Spleen (tissue), 11 donors: Measurements from ENCODE around the gene MALAT1. TPM values are rescaled to one million over a fixed set of nuclear protein-coding genes. Genes with fewer than 3 reads are reported as not detected.
"Not testable (repeated sequence)": the region's sequence is repeated elsewhere in the genome, so short reads cannot be mapped to it uniquely, and the experiment has no call there.

Experiments
- DNase-seq: peaks from one replicate; pipeline ENCODE4 v3.0.0-alpha.2; 2020
- H3K27ac ChIP-seq, 8 donors: fragments of 200-600 bp; sonication (generic) in 7 of 8; 1 replicate in 4 of 8; 2 replicates in 4 of 8; pipeline versions ENCODE4 v1.5.0 to v1.8.0; 2016 to 2021; ENCODE audit warnings: inconsistent platforms in 4 of 8, mild to moderate bottlenecking in 4 of 8, moderate library complexity in 1 of 8
- H3K27me3 ChIP-seq, 7 donors: fragments of 200-600 bp; sonication (generic) in 6 of 7; replicated peaks in 1 of 7; 1 replicate in 4 of 7; 2 replicates in 3 of 7; pipeline versions ENCODE4 v1.5.0 to v1.8.0; 2016 to 2021; ENCODE audit warnings: inconsistent platforms in 3 of 7, mild to moderate bottlenecking in 1 of 7
- H3K36me3 ChIP-seq, 6 donors: fragments of 200-600 bp; sonication (generic) in 5 of 6; 1 replicate in 4 of 6; 2 replicates in 2 of 6; pipeline versions ENCODE4 v1.5.0 to v1.8.0; 2016 to 2021; ENCODE audit warnings: inconsistent platforms in 2 of 6
- H3K4me1 ChIP-seq, 6 donors: fragments of 200-600 bp; sonication (generic) in 5 of 6; 1 replicate in 3 of 6; 2 replicates in 3 of 6; pipeline versions ENCODE4 v1.5.0 to v1.8.0; 2016 to 2021; ENCODE audit warnings: inconsistent platforms in 3 of 6
- H3K4me3 ChIP-seq, 8 donors: fragments of 200-600 bp; sonication (generic) in 7 of 8; 1 replicate in 4 of 8; 2 replicates in 4 of 8; pipeline versions ENCODE4 v1.5.0 to v1.8.0; 2016 to 2021; ENCODE audit warnings: inconsistent platforms in 4 of 8, mild to moderate bottlenecking in 4 of 8, moderate library complexity in 2 of 8
- H3K9me3 ChIP-seq, 8 donors: fragments of 200-600 bp; sonication (generic) in 7 of 8; 1 replicate in 4 of 8; 2 replicates in 4 of 8; pipeline versions ENCODE4 v1.5.0 to v1.8.0; 2016 to 2021; ENCODE audit warnings: inconsistent platforms in 4 of 8
- POLR2A ChIP-seq, 3 donors: fragments of 450-650 bp; IDR thresholded peaks; one replicate each; pipeline ENCODE4 v1.5.1; 2017; ENCODE audit warnings: antibody characterized with exemption in 3 of 3, mild to moderate bottlenecking in 1 of 3
- POLR2AphosphoS5 ChIP-seq, 3 donors: sonication (generic); formaldehyde crosslinking; IDR thresholded peaks; one replicate each; pipeline ENCODE4 v1.5.1; 2017; ENCODE audit warnings: antibody characterized with exemption in 3 of 3
- WGBS, 5 donors: extraction: QIAGEN DNeasy Blood & Tissue Kit in 3 of 5; methylation state at CpG; one replicate each; pipeline versions ENCODE4 v1.1.5 to v1.1.7; 2013 to 2018; 5-methylcytosine and 5-hydroxymethylcytosine counted together
- intact Hi-C: fragments of 100-400 bp; cut with DNase I; formaldehyde crosslinking; loops from one replicate; pipeline ENCODE4 v1.15.0; 2023; ENCODE audit warnings: low total_unique reads
- polyA plus RNA-seq, 3 donors: library from polyadenylated mRNA; stranded (reverse); fragments of 200-250 nt; gene quantifications; one replicate each; pipeline ENCODE4 v1.2.1, GENCODE V29; 2013
- total RNA-seq, 7 donors: library from RNA; depleted of rRNA in 3 of 7; stranded (reverse); fragments of >200 nt in 3 of 7; fragmentation: NEBNext Ultra II Directional in 4 of 7; extraction: Animal tissue kit (Norgen Biotek cat#: 25700) in 4 of 7; gene quantifications; one replicate each; pipeline versions ENCODE4 v1.1.0 to v1.2.1, GENCODE V29; 2016 to 2021
- TF ChIP-seq, protein P1 (sequence below), 11 experiments: fragments of 200-600 bp in 7 of 11; fragments of 450-650 bp in 4 of 11; sonication (generic) in 4 of 11; IDR thresholded peaks in 8 of 11; conservative IDR thresholded peaks in 3 of 11; 1 replicate in 7 of 11; 2 replicates in 4 of 11; pipeline versions ENCODE4 v1.4.0 to v1.8.0; 2016 to 2021; ENCODE audit warnings: antibody characterized with exemption in 11 of 11, inconsistent platforms in 4 of 11, mild to moderate bottlenecking in 1 of 11
- donor health status: healthy with polysubstance abuse.
- donor health status: DM: no; HTN: no; CAD: no; lungs with moderate emphysema.
- donor health status: DM: no; HTN: no; CAD: no.
- donor health status: Bipolar disorder and iron deficiency.
- donor health status: healthy.
- donor health status: DM: no; HTN: no; CAD: no.
- donor health status: DM: yes; HTN: yes; CAD: no.

Gene MALAT1
- total and polyA plus RNA-seq, 10 donors: 111 to 24,490 (median 13,111) TPM

DNA sequence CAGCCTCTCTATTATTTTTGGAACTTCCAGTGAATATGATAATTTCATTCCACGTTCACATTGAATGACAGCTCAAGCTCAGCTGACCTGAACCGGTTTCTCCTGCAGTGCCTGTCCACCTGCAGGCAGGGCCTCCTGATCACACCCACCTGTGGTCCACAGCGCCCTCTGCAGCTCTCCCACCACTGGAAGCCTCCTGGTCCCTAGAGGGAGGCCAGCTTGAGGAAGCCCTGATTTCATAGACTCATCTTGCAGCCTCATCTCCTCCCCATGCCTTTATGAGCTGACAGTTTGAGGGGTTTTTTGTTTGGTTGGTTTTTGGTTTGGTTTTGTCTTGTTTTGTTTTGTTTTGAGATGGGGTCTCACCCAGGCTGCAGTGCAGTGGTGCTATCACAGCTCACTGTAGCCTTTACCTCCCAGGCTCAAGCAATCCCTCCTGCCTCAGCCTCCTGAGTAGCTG is 29.9 kb upstream of the MALAT1 start:
- peak; percentile 91 for DNase-seq
- Histone ChIP-seq H3K27ac (peak overlapping the region in 1 of 8 donors; percentile 52), H3K36me3 (no peaks in the 10 kb centered on the region), H3K4me1 (peaks cover 11 to 47% (median 26%) of the 10 kb centered on the region in 6 donors), H3K9me3 (no peaks in the 10 kb centered on the region), H3K27me3 (no peaks in the 10 kb centered on the region), H3K4me3 (no peak overlapping the region)
- intact Hi-C loops: no loop called here
- 19 to 31% (median 25%) methylated on average over 3 of the region's 3 CpGs for WGBS, 5 donors
- TF ChIP-seq POLR2A (IDR thresholded peaks at IDR 0.05) (no peak), POLR2AphosphoS5 (IDR thresholded peaks at IDR 0.05) (peak; percentile 64 to 80 (median 68))
- TF ChIP-seq, protein P1, sequence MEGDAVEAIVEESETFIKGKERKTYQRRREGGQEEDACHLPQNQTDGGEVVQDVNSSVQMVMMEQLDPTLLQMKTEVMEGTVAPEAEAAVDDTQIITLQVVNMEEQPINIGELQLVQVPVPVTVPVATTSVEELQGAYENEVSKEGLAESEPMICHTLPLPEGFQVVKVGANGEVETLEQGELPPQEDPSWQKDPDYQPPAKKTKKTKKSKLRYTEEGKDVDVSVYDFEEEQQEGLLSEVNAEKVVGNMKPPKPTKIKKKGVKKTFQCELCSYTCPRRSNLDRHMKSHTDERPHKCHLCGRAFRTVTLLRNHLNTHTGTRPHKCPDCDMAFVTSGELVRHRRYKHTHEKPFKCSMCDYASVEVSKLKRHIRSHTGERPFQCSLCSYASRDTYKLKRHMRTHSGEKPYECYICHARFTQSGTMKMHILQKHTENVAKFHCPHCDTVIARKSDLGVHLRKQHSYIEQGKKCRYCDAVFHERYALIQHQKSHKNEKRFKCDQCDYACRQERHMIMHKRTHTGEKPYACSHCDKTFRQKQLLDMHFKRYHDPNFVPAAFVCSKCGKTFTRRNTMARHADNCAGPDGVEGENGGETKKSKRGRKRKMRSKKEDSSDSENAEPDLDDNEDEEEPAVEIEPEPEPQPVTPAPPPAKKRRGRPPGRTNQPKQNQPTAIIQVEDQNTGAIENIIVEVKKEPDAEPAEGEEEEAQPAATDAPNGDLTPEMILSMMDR (IDR thresholded peaks at IDR 0.05 in 8 of 11, conservative IDR thresholded peaks at IDR 0.05 in 3 of 11): peak; percentile 36 to 76 (median 65)

GRCh38 chr11:65470433-65471049 is 28.3 kb upstream of the MALAT1 start:
- Histone ChIP-seq H3K27ac (peak overlapping the region in 6 of 8 donors; percentile 87 to 95 (median 92)), H3K36me3 (no peaks in the 10 kb centered on the region), H3K27me3 (no peaks in the 10 kb centered on the region), H3K9me3 (no peaks in the 10 kb centered on the region), H3K4me1 (peaks cover 11 to 48% (median 28%) of the 10 kb centered on the region in 6 donors), H3K4me3 (no peak overlapping the region)
- no peak for DNase-seq
- TF ChIP-seq POLR2A (IDR thresholded peaks at IDR 0.05) (no peak), POLR2AphosphoS5 (IDR thresholded peaks at IDR 0.05) (no peak)
- TF ChIP-seq, protein P1 (IDR thresholded peaks at IDR 0.05 in 8 of 11, conservative IDR thresholded peaks at IDR 0.05 in 3 of 11): no peak
- 71 to 94% (median 90%) methylated on average over 7 to 8 of the region's 8 CpGs for WGBS, 5 donors
- intact Hi-C loops: no loop called here

GRCh38 chr11:65471447-65471891 is 27.4 kb upstream of the MALAT1 start:
- intact Hi-C loops: no loop called here
- no peaks in the 10 kb centered on the region for H3K36me3 ChIP-seq
- peaks cover 13 to 58% (median 34%) of the 10 kb centered on the region in 6 donors for H3K4me1 ChIP-seq
- H3K27me3 ChIP-seq: no peaks in the 10 kb centered on the region
- 28 to 64% (median 40%) methylated on average over 4 to 8 of the region's 8 CpGs for WGBS, 5 donors
- H3K4me3 ChIP-seq: peak overlapping the region in 4 of 8 donors; percentile 4 to 60 (median 10)
- H3K27ac ChIP-seq: peak overlapping the region; percentile 72 to 95 (median 90)
- peak; percentile 89 for DNase-seq
- TF ChIP-seq POLR2A (IDR thresholded peaks at IDR 0.05): no peak
- TF ChIP-seq, protein P1 (IDR thresholded peaks at IDR 0.05 in 8 of 11, conservative IDR thresholded peaks at IDR 0.05 in 3 of 11): peak in 10 of 11 experiments; percentile 48 to 78 (median 64)
- peak in 2 of 3 donors; percentile 66 to 70 for TF ChIP-seq POLR2AphosphoS5 (IDR thresholded peaks at IDR 0.05)
- H3K9me3 ChIP-seq: no peaks in the 10 kb centered on the region

DNA sequence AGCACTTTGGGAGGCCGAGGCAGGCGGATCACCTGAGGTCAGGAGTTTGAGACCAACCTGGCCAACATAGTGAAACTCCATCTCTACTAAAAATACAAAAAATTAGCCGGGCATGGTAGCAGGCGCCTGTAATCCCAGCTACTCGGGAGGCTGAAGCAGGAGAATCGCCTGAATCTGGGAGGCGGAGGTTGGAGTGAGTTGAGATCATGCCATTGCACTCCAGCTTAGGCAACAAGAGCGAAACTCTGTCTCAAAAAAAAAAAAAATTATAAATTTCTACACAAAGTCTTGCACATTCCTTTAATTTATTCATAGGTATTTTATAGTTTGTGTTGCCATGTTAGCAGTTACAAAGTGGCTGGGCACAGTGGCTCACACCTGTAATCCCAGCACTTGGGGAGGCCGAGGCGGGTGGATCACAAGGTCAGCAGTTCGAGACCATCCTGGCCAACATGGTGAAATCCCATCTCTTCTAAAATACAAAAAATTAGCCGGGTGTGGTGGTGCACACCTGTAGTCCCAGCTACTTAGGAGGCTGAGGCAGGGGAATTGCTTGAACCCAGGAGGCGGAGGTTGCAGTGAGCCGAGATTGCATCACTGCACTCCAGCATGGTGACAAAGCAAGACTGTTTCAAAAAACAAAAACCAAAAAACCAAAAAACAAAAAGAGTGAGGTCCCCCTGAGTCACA is 26.1 kb upstream of the MALAT1 start:
- H3K27me3 ChIP-seq, DNase-seq, H3K36me3 ChIP-seq, H3K9me3 ChIP-seq, intact Hi-C loops: not testable (repeated sequence)
- Histone ChIP-seq H3K27ac (peak overlapping the region in 7 of 8 donors; percentile 87 to 95 (median 92)), H3K4me1 (peaks cover 15 to 65% (median 39%) of the 10 kb centered on the region in 6 donors), H3K4me3 (peak overlapping the region in 3 of 8 donors; percentile 4 to 60 (median 9))
- 78 to 87% (median 82%) methylated on average over 14 of the region's 14 CpGs for WGBS, 5 donors
